Liver (tissue), 9 donors: Measurements from ENCODE around the gene TUBA1A. TPM values are rescaled to one million over a fixed set of nuclear protein-coding genes. Genes with fewer than 3 reads are reported as not detected.

Experiments
- DNase-seq: peaks from one replicate; pipeline ENCODE4 v3.0.0-alpha.2; 2017; ENCODE audit warnings: low spot score
- H3K27ac ChIP-seq, 2 donors: one replicate each; pipeline ENCODE4 v1.7.0; 2013; ENCODE audit warnings: inconsistent platforms in 2 of 2, low read length in 2 of 2, control low read depth in 1 of 2, low read depth in 1 of 2, mild to moderate bottlenecking in 1 of 2
- H3K27me3 ChIP-seq, 4 donors: one replicate each; pipeline versions ENCODE4 v1.6.1 to v1.7.0; 2013; ENCODE audit warnings: low read length in 3 of 4, inconsistent platforms in 1 of 4, mild to moderate bottlenecking in 1 of 4, moderate library complexity in 1 of 4; ENCODE audit not compliant: control insufficient read depth in 4 of 4, insufficient read depth in 4 of 4
- H3K36me3 ChIP-seq, 4 donors: one replicate each; pipeline versions ENCODE4 v1.6.1 to v1.7.0; 2013; ENCODE audit warnings: low read length in 3 of 4, mild to moderate bottlenecking in 3 of 4, low read depth in 1 of 4, moderate library complexity in 1 of 4; ENCODE audit not compliant: control insufficient read depth in 4 of 4, insufficient read depth in 3 of 4
- H3K4me1 ChIP-seq, 4 donors: one replicate each; pipeline versions ENCODE4 v1.6.1 to v1.7.0; 2013; ENCODE audit warnings: low read length in 3 of 4, mild to moderate bottlenecking in 3 of 4, moderate library complexity in 1 of 4; ENCODE audit not compliant: control insufficient read depth in 4 of 4, insufficient read depth in 4 of 4
- H3K4me3 ChIP-seq, 3 donors: one replicate each; pipeline versions ENCODE4 v1.6.1 to v1.7.0; 2013; ENCODE audit warnings: low read length in 3 of 3, control low read depth in 1 of 3, low read depth in 1 of 3, mild to moderate bottlenecking in 1 of 3
- H3K9ac ChIP-seq, 2 donors: one replicate each; pipeline ENCODE4 v1.7.0; 2013; ENCODE audit warnings: low read length in 2 of 2, mild to moderate bottlenecking in 2 of 2, moderate library complexity in 2 of 2, control low read depth in 1 of 2, low read depth in 1 of 2
- H3K9me3 ChIP-seq, 4 donors: one replicate each; pipeline versions ENCODE4 v1.6.1 to v1.7.0; 2013; ENCODE audit warnings: low read length in 3 of 4; ENCODE audit not compliant: control insufficient read depth in 4 of 4
- FOXA1 ChIP-seq: IDR thresholded peaks from 2 replicates; pipeline ENCODE4 v1.6.1; 2016; ENCODE audit warnings: antibody characterized with exemption
- FOXA2 ChIP-seq: IDR thresholded peaks from 2 replicates; pipeline ENCODE4 v1.6.1; 2016; ENCODE audit warnings: antibody characterized with exemption
- JUND ChIP-seq, 2 donors: IDR thresholded peaks; 2 replicates each; pipeline ENCODE4 v1.6.1; 2016; ENCODE audit warnings: antibody characterized with exemption in 2 of 2
- REST ChIP-seq: IDR thresholded peaks from 2 replicates; pipeline ENCODE4 v1.6.1; 2016; ENCODE audit warnings: antibody characterized with exemption, mild to moderate bottlenecking
- RXRA ChIP-seq, 2 donors: IDR thresholded peaks; 2 replicates each; pipeline ENCODE4 v1.6.1; 2017 to 2018; ENCODE audit warnings: antibody characterized with exemption in 2 of 2, mild to moderate bottlenecking in 1 of 2
- TAF1 ChIP-seq: conservative IDR thresholded peaks from 2 replicates; pipeline ENCODE4 v1.6.1; 2016; ENCODE audit warnings: antibody characterized with exemption, mild to moderate bottlenecking
- WGBS: extraction: QIAGEN DNeasy Blood & Tissue Kit; methylation state at CpG from one replicate; pipeline ENCODE4 v1.1.7; 2013; 5-methylcytosine and 5-hydroxymethylcytosine counted together
- polyA plus RNA-seq, 2 donors: library from polyadenylated mRNA; stranded (reverse) in 1 of 2; unstranded in 1 of 2; fragments of 200-250 nt in 1 of 2; fragments of >200 nt in 1 of 2; fragmentation: Nextera tagmentation in 1 of 2; extraction: Ambion mirVana in 1 of 2; gene quantifications; one replicate each; pipeline versions ENCODE4 v1.2.1 to v1.2.3, GENCODE V29; 2013 to 2015
- total RNA-seq, 2 donors: library from RNA; depleted of rRNA; stranded (reverse); fragments of >200 nt; gene quantifications; one replicate each; pipeline ENCODE4 v1.2.3, GENCODE V29; 2014
- donor health status: healthy.
- donor health status: healthy.
- donor health status: healthy.
- donor health status: healthy.
- donor health status: healthy.

Gene TUBA1A
- total and polyA plus RNA-seq, 4 donors: 4.2 to 28.0 (median 16.2) TPM

GRCh38 chr12:49144384-49144783 lies 44.5 kb downstream of the TUBA1A start:
- Histone ChIP-seq H3K27ac (no peak overlapping the region), H3K9me3 (no peaks in the 10 kb centered on the region), H3K9ac (no peak overlapping the region), H3K4me1 (no peaks in the 10 kb centered on the region), H3K36me3 (no peaks in the 10 kb centered on the region), H3K27me3 (no peaks in the 10 kb centered on the region), H3K4me3 (no peak overlapping the region)
- no peak for TF ChIP-seq FOXA1
- no peak for TF ChIP-seq FOXA2
- no peak for TF ChIP-seq JUND (IDR thresholded peaks at IDR 0.05)
- TF ChIP-seq REST: no peak
- TF ChIP-seq RXRA (IDR thresholded peaks at IDR 0.05): no peak
- DNase-seq: no peak
- WGBS: 81% methylated on average over 2 of the region's 2 CpGs

GRCh38 chr12:49138999-49139398 lies 49.9 kb downstream of the TUBA1A start:
- H3K4me1 ChIP-seq: no peaks in the 10 kb centered on the region

More at GRCh38 chr12:49138999-49139398, 49.9 kb downstream of the TUBA1A start:
- H3K9ac ChIP-seq: no peak overlapping the region
- DNase-seq: no peak
- WGBS: 94% methylated on average over 2 of the region's 2 CpGs
- H3K27me3 ChIP-seq: no peaks in the 10 kb centered on the region
- TF ChIP-seq TAF1: no peak
- TF ChIP-seq RXRA (IDR thresholded peaks at IDR 0.05): no peak
- no peak for TF ChIP-seq REST
- H3K36me3 ChIP-seq: no peaks in the 10 kb centered on the region
- no peak overlapping the region for H3K4me3 ChIP-seq
- no peak overlapping the region for H3K27ac ChIP-seq
- no peaks in the 10 kb centered on the region for H3K9me3 ChIP-seq
